Ureter (tissue), 1 donor: ENCODE measurements around the gene SENP1. TPM values are rescaled to one million over a fixed set of nuclear protein-coding genes. Genes with fewer than 3 reads are reported as not detected.

ENCODE experiments used
- DNase-seq: peaks from one replicate; pipeline ENCODE4 v3.0.0-alpha.2; 2020; ENCODE audit warnings: low spot score
- total RNA-seq: library from RNA; stranded (reverse); gene quantifications from one replicate; pipeline ENCODE4 v1.2.4, GENCODE V29; 2023
- donor health status: DM: yes; HTN: yes; CAD: no.

SENP1 gene
- total RNA-seq, 1 donor from 2014 or later, result 32.3 TPM

DNA sequence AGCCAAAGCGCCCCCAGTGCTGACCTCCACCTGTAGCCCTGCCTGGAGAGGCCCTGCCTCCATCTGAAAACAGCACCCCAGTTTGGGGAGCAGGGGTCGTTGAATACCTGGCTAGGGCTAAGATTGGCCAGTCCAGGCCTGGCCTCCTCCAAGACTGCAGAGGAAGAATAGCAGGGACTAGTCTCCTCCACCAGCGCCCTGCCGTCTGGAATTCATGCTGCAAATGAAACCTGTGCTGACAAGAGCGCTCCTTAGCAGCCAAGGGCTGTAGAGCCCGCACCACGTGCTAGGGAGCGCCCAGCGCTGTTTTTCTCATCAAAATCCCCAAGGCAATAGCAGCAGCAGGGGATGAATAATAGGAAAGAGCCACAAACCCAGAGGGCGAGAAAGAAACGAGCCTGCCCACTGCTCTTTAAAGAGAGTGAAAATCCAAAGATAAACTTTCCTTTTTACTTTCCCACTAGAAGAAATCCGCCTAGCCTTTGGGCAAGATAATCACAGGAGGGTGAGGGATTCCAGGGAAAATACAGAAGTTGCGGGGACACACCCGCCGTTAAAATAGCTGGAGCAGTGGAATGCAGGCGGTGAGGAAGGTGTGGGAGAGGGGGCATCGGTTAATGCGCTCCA lies 104.9 kb downstream of the SENP1 start:
- no peak for DNase-seq

GRCh38 chr12:47999816-48000215 lies 106.1 kb downstream of the SENP1 start:
- DNase-seq, result no peak

DNA sequence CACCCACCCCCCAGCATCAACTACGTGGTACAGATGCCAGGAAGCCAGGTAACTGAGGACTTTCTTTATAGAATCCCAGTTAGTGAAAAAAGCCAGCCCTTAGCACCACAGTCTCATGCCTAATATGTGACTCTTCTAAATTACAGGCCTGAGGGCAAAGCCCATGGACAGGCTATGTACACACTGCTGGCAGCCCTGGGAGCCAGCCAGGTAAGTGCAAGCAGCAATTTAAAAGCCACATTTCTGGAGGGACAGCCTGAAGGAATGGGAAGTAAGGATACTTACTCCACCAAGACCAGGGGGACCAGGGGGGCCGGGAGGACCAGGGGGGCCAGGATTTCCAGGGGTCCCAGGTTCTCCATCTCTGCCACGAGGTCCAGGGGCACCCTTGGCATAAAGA lies 108.6 kb downstream of the SENP1 start:
- no peak for DNase-seq

- DNase-seq, result no peak
Observed at GRCh38 chr12:47995981-47996401, 109.9 kb downstream of the SENP1 start.

GRCh38 chr12:47993491-47993890 lies 112.4 kb downstream of the SENP1 start:
- DNase-seq, result no peak

Other genes with a start within 250 kb of the SENP1 start
- 12.6 TPM for gene VDR, start 201.1 kb downstream of the SENP1 start, total RNA-seq
- 39.0 TPM for gene TMEM106C, start 142.5 kb downstream of the SENP1 start, total RNA-seq
- not detected for gene COL2A1, start 101.6 kb downstream of the SENP1 start, total RNA-seq
- gene PFKM, start 13.3 kb upstream of the SENP1 start, total RNA-seq, result 55.1 TPM
- gene ASB8, start 51.4 kb upstream of the SENP1 start, total RNA-seq, result 51.1 TPM
- gene CCDC184, start 77.6 kb upstream of the SENP1 start, total RNA-seq, result 5.6 TPM
- not detected for gene OR10AD1, start 97.2 kb upstream of the SENP1 start, total RNA-seq
- gene ZNF641, start 244.8 kb upstream of the SENP1 start, total RNA-seq, result 35.3 TPM